HepG2 (cell line): ENCODE results near the gene EPN2. TPM values are rescaled to one million over a fixed set of nuclear protein-coding genes. Genes with fewer than 3 reads are reported as not detected.

Experiments used
- ATAC-seq: fragments of 200-7000 bp; cut with Tn5 transposase; 3 replicates; pipeline ENCODE4 v1.9.1; 2020; ENCODE audit warnings: mild to moderate bottlenecking, moderate library complexity
- BruUV-seq: library from RNA; stranded (reverse); fragments of 400-500 nt; replicated peaks from 2 replicates; lab custom pipeline; 2021; lab: Mats Ljungman, UMichigan
- CTCF ChIA-PET: fragments of 300-600 bp; formaldehyde crosslinking; extraction: SDS; loops from one replicate; lab custom pipeline; 2021; ENCODE audit warnings: low total read pairs, inconsistent platforms, low intra/inter-chr PET ratio; lab: Yijun Ruan, JAX
- POLR2A ChIA-PET: fragments of 350-600 bp; sonication (Branson Sonifier 250); formaldehyde crosslinking; loops from one replicate; lab custom pipeline; 2020; ENCODE audit warnings: antibody characterized with exemption, inconsistent platforms; lab: Yijun Ruan, JAX
- DNase-seq: peaks from one replicate; pipeline ENCODE4 v3.0.0-alpha.2; 2015; ENCODE audit warnings: low spot score
- FAIRE-seq: peaks from 3 replicates; lab custom pipeline; 2011; peaks lifted over from hg19 to GRCh38; lab: Jason Lieb, UNC
- H2AFZ ChIP-seq: one replicate; pipeline ENCODE4 v1.6.1; 2011; ENCODE audit warnings: low read length, inconsistent platforms
- H3K27ac ChIP-seq: fragments of 300-600 bp; 3 replicates; pipeline ENCODE4 v1.8.0; 2011; ENCODE audit warnings: mixed run types, mild to moderate bottlenecking, mixed read lengths, low read length, inconsistent platforms; ENCODE audit not compliant: insufficient read depth; ENCODE audit errors: extremely low read length
- H3K27me3 ChIP-seq, 2 experiments: fragments of 200-600 bp in 1 of 2; 2 replicates in 1 of 2; 3 replicates in 1 of 2; pipeline versions ENCODE4 v1.6.0 to v1.8.0; 2011; ENCODE audit warnings: low read length in 2 of 2, mild to moderate bottlenecking in 2 of 2, moderate library complexity in 2 of 2, inconsistent platforms in 1 of 2; ENCODE audit not compliant: insufficient read depth in 2 of 2, control insufficient read depth in 1 of 2
- H3K36me3 ChIP-seq, 2 experiments: fragments of 200-600 bp in 1 of 2; replicated peaks in 1 of 2; 2 replicates in 1 of 2; 3 replicates in 1 of 2; pipeline versions ENCODE4 v1.5.1 to v1.8.0; 2011; ENCODE audit warnings: low read length in 2 of 2, inconsistent platforms in 1 of 2; ENCODE audit not compliant: insufficient read depth in 2 of 2, control insufficient read depth in 1 of 2
- H3K4me1 ChIP-seq: 2 replicates; pipeline ENCODE4 v1.5.1; 2012; ENCODE audit warnings: low read length, inconsistent platforms; ENCODE audit not compliant: insufficient read depth
- H3K4me2 ChIP-seq: 2 replicates; pipeline ENCODE4 v1.6.0; 2011; ENCODE audit warnings: low read depth, low read length, inconsistent platforms
- H3K4me3 ChIP-seq, 3 experiments: fragments of 200-600 bp in 1 of 3; sonication (generic), shearing (Covaris generic) in 1 of 3; replicated peaks in 1 of 3; 2 replicates each; pipeline ENCODE4 v1.5.1; 2011 to 2016; ENCODE audit warnings: low read length in 3 of 3, inconsistent platforms in 2 of 3, low read depth in 2 of 3, mild to moderate bottlenecking in 2 of 3, control low read depth in 1 of 3, mixed read lengths in 1 of 3; ENCODE audit not compliant: insufficient read depth in 1 of 3
- H3K79me2 ChIP-seq: one replicate; pipeline ENCODE4 v1.6.1; 2011; ENCODE audit warnings: low read length, inconsistent platforms; ENCODE audit not compliant: insufficient read depth
- H3K9ac ChIP-seq: 2 replicates; pipeline ENCODE4 v1.6.0; 2011; ENCODE audit warnings: mild to moderate bottlenecking, low read depth, low read length, inconsistent platforms; ENCODE audit not compliant: insufficient read depth
- H3K9me3 ChIP-seq: 2 replicates; pipeline ENCODE4 v1.5.1; 2012; ENCODE audit warnings: mild to moderate bottlenecking, low read length
- H4K20me1 ChIP-seq: 2 replicates; pipeline ENCODE4 v1.6.0; 2011; ENCODE audit warnings: inconsistent platforms, mild to moderate bottlenecking, low read length, moderate library complexity; ENCODE audit not compliant: insufficient read depth
- ARID4A ChIP-seq: sonication (generic); formaldehyde crosslinking; IDR thresholded peaks from 2 replicates; pipeline ENCODE4 v1.5.0; 2020; ENCODE audit warnings: mild to moderate bottlenecking, missing genetic modification reagents, borderline replicate concordance
- ARNT2 ChIP-seq: sonication (generic); formaldehyde crosslinking; IDR thresholded peaks from 2 replicates; pipeline ENCODE4 v1.8.0; 2022; ENCODE audit warnings: mild to moderate bottlenecking, low read depth, missing genetic modification reagents, moderate library complexity
- BRCA1 ChIP-seq: sonication (generic); formaldehyde crosslinking; IDR thresholded peaks from 2 replicates; pipeline ENCODE4 v1.4.0; 2020; ENCODE audit warnings: missing genetic modification reagents
- CCAR2 ChIP-seq: fragments of 200-400 bp; formaldehyde crosslinking; optimal IDR thresholded peaks from 2 replicates; pipeline ENCODE3; 2018; ENCODE audit warnings: low read depth, mild to moderate bottlenecking, low read length, moderate library complexity
- DPF2 ChIP-seq: sonication (generic); formaldehyde crosslinking; IDR thresholded peaks from 2 replicates; pipeline ENCODE4 v1.4.0; 2020; ENCODE audit warnings: mild to moderate bottlenecking, low read depth, missing genetic modification reagents, borderline replicate concordance
- KMT2A ChIP-seq: sonication (generic); formaldehyde crosslinking; IDR thresholded peaks from 2 replicates; pipeline ENCODE4 v1.4.0; 2020; ENCODE audit warnings: missing genetic modification reagents
- MXD4 ChIP-seq: IDR thresholded peaks from 2 replicates; pipeline ENCODE4 v1.6.1; 2016; ENCODE audit warnings: mild to moderate bottlenecking, missing biosample characterization, missing genetic modification reagents
- SRY ChIP-seq: sonication (generic); formaldehyde crosslinking; IDR thresholded peaks from 2 replicates; pipeline ENCODE4 v1.8.0; 2022; ENCODE audit warnings: mild to moderate bottlenecking, missing genetic modification reagents
- ZBTB3 ChIP-seq: sonication (generic); formaldehyde crosslinking; IDR thresholded peaks from 2 replicates; pipeline ENCODE4 v1.4.0; 2020; ENCODE audit warnings: low read depth, mild to moderate bottlenecking, moderate library complexity, missing genetic modification reagents, borderline replicate concordance
- ZBTB43 ChIP-seq: sonication (generic); formaldehyde crosslinking; conservative IDR thresholded peaks from 2 replicates; pipeline ENCODE4 v1.4.0; 2020; ENCODE audit warnings: missing genetic modification reagents
- ZNF496 ChIP-seq: sonication (generic); formaldehyde crosslinking; IDR thresholded peaks from 2 replicates; pipeline ENCODE4 v1.8.1; 2023; ENCODE audit warnings: mild to moderate bottlenecking, moderate library complexity, missing genetic modification reagents; ENCODE audit not compliant: insufficient replicate concordance
- ZNF607 ChIP-seq: sonication (generic); formaldehyde crosslinking; IDR thresholded peaks from 2 replicates; pipeline ENCODE4 v1.5.1; 2020; ENCODE audit warnings: missing genetic modification reagents, mild to moderate bottlenecking, borderline replicate concordance
- ZNF724P ChIP-seq: sonication (generic); formaldehyde crosslinking; IDR thresholded peaks from 2 replicates; pipeline ENCODE4 v1.8.0; 2022; ENCODE audit warnings: missing genetic modification reagents, borderline replicate concordance
- ZSCAN29 ChIP-seq: sonication (generic); formaldehyde crosslinking; conservative IDR thresholded peaks from 2 replicates; pipeline ENCODE4 v1.4.0; 2020; ENCODE audit warnings: mild to moderate bottlenecking, missing genetic modification reagents
- WGBS: methylation state at CpG from one replicate; pipeline ENCODE4 v1.1.6; 2017; ENCODE audit warnings: low lambda C conversion rate; 5-methylcytosine and 5-hydroxymethylcytosine counted together
- in situ Hi-C: cut with HindIII; loops from 2 replicates; pipeline ENCODE4 v1.10.0; 2017; ENCODE audit warnings: low pct_unique_long_range_greater_than_20kb; ENCODE audit not compliant: extremely low pct_ligation_motif_present
- intact Hi-C: fragments of 100-400 bp; cut with micrococcal nuclease; formaldehyde crosslinking; loops from one replicate; pipeline ENCODE4 v1.10.0; 2022; ENCODE audit not compliant: unreplicated experiment
- polyA plus RNA-seq, 8 experiments: library from polyadenylated mRNA; depleted of rRNA in 3 of 8; stranded (reverse) in 7 of 8; unstranded in 1 of 8; fragments of >200 nt; fragmentation: Illumina TruSeq in 4 of 8; extraction: Trizol in 4 of 8; gene quantifications; 2 replicates each; pipeline versions ENCODE4 v1.2.1 to v1.2.3, GENCODE V29; 2011 to 2016; ENCODE audit warnings: low read depth in 4 of 8, missing spikeins in 1 of 8, mixed read lengths in 1 of 8; ENCODE audit not compliant: insufficient read depth in 1 of 8
- total RNA-seq, 5 experiments: library from RNA; depleted of rRNA; stranded (reverse); fragments of >200 nt; fragmentation: Illumina TruSeq; extraction: Trizol; gene quantifications; 2 replicates each; pipeline ENCODE4 v1.2.3, GENCODE V29; 2016; ENCODE audit warnings: low read depth in 1 of 5
- TF ChIP-seq, protein P1 (sequence below): sonication (generic); formaldehyde crosslinking; IDR thresholded peaks from 2 replicates; pipeline ENCODE4 v1.4.0; 2020; ENCODE audit warnings: missing genetic modification reagents

Gene EPN2
- total and polyA plus RNA-seq, 2 of the 13 experiments (the other 11 are each of a cell fraction or from before 2014, with no cell fraction given) = 7.8 to 19.2 TPM

GRCh38 chr17:19378416-19379360, 141.5 kb downstream of the EPN2 start, which contains the start of gene MAPK7:
MAPK7 (plus strand) TSS chr17:19378498; CDS start chr17:19378901, 403 bp downstream.
- ATAC-seq (peak; percentile 18), DNase-seq (no peak), FAIRE-seq (no peak)
- H2AFZ ChIP-seq = peak within 1 kb of the TSS; percentile 48
- peaks cover 33% of the 10 kb centered on the region for H3K4me1 ChIP-seq
- 40% methylated on average over 1 of the region's 69 CpGs for WGBS
- H3K36me3 ChIP-seq = peaks cover 11 to 32% of the 10 kb centered on the region in 2 experiments
- peak within 1 kb of the TSS; percentile 82 to 96 (median 87) for H3K4me3 ChIP-seq
- no peaks in the 10 kb centered on the region for H3K9me3 ChIP-seq
- ChIA-PET POLR2A (interaction anchor here (0.9 to 3.1 kb wide), 16 partner anchors 9 to 274 kb away, joined by 3 to 51 read pairs (median 6); partner anchors contain the start of genes ALDH3A2, B9D1 and MFAP4), CTCF (no interaction called here)
- intact Hi-C loops = loop anchor here (1.0 kb wide), 1 partner anchor 13 kb away; no protein-coding TSS in a partner anchor
- in situ Hi-C loops = no loop called here
- H3K9ac ChIP-seq = peak within 1 kb of the TSS; percentile 84
- no peaks in the 10 kb centered on the region for H4K20me1 ChIP-seq
- H3K79me2 ChIP-seq = peaks cover 12% of the 10 kb centered on the region
- peaks cover 0 to 2% of the 10 kb centered on the region in 2 experiments; a peak in 1 of 5 replicates for H3K27me3 ChIP-seq
- no TSS peak for BruUV-seq
- peak within 1 kb of the TSS; percentile 93 for H3K27ac ChIP-seq
- peak within 1 kb of the TSS; percentile 90 for H3K4me2 ChIP-seq
- TF ChIP-seq KMT2A (CRISPR knock-in tag) = no peak
- TF ChIP-seq MXD4 (CRISPR knock-in tag) = 0 out of 2 replicates have a peak, but pooled peaks have one; percentile 12
- TF ChIP-seq, protein P1, sequence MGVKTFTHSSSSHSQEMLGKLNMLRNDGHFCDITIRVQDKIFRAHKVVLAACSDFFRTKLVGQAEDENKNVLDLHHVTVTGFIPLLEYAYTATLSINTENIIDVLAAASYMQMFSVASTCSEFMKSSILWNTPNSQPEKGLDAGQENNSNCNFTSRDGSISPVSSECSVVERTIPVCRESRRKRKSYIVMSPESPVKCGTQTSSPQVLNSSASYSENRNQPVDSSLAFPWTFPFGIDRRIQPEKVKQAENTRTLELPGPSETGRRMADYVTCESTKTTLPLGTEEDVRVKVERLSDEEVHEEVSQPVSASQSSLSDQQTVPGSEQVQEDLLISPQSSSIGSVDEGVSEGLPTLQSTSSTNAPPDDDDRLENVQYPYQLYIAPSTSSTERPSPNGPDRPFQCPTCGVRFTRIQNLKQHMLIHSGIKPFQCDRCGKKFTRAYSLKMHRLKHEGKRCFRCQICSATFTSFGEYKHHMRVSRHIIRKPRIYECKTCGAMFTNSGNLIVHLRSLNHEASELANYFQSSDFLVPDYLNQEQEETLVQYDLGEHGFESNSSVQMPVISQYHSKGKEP (CRISPR knock-in tag) = no peak
- TF ChIP-seq ZBTB3 (CRISPR knock-in tag) = no peak
- TF ChIP-seq ZNF496 (CRISPR knock-in tag) = no peak
- no peak for TF ChIP-seq SRY (CRISPR knock-in tag)
- TF ChIP-seq ZNF607 = no peak
- TF ChIP-seq CCAR2 = no peak
- TF ChIP-seq ARNT2 (CRISPR knock-in tag) = 0 out of 2 replicates have a peak, but pooled peaks have one; percentile 48
- no peak for TF ChIP-seq DPF2
- TF ChIP-seq ARID4A (CRISPR knock-in tag) = peak; percentile 47
- TF ChIP-seq ZBTB43 (CRISPR knock-in tag) = no peak
- no peak for TF ChIP-seq ZSCAN29 (CRISPR knock-in tag)
- TF ChIP-seq BRCA1 = no peak
- TF ChIP-seq ZNF724P = 0 out of 2 replicates have a peak, but pooled peaks have one; percentile 55
